Measurements from ENCODE around the gene RAB11FIP3. TPM values are rescaled to one million over a fixed set of nuclear protein-coding genes. Genes with fewer than 3 reads are reported as not detected.

RAB11FIP3 gene
- total and polyA plus RNA-seq, 10 of the 15 experiments (the other 5 are each of a cell fraction or from before 2014, with no cell fraction given) = 1.2 to 27.3 (median 7.7) TPM

- TF ChIP-seq NFIC (IDR thresholded peaks at IDR 0.05; ENCODE audit: low read depth, low read length) = no peak
- TF ChIP-seq EP300 (IDR thresholded peaks at IDR 0.05; ENCODE audit: borderline replicate concordance in 1 of 2, control insufficient read depth in 1 of 2, low read depth in 2 of 2, low read length in 2 of 2) = no peak
- no peak for TF ChIP-seq YBX1 (IDR thresholded peaks at IDR 0.05)
- no peak for TF ChIP-seq PML (IDR thresholded peaks at IDR 0.05; ENCODE audit: low read length)
Measured at GRCh38 chr16:563072-563644, 137.7 kb downstream of the RAB11FIP3 start (continued).

DNA sequence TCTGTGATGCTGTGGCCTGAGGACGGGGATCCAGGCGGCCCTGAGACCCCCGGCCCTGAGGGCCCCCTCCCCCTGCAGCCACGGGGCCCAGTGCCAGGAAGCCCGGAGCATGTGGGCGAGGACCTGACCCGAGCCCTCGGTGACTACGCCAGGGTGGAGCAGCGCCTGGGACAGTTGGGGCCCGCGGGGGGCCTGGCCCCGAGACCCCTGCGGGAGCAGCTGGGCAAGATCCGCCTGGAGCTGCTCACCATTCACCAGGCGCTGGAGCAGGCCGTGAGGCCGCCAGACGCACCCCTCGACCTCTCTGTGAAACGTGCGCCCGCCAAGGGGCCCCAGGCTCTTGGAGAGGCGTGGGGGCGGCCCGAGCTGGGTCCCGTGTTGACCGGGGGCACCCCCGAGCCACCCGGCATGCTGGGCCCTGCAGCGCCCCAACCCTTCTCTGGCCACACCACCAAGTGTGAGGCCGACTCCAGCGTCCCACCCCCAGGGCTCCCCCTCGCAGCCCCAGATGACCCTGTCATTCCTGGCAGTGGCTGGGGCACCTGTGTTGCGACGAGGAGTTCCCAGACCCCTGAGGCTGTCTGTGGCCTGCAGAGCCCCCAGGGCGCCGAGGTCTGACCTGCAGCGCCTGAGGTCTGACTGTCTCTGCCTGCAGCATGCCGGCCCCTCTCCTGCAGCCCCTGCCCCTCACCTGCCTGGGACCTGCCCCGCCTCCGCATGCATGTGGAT lies 139.4 kb downstream of the RAB11FIP3 start:
- SMC1A ChIA-PET (ENCODE audit: uncharacterized antibody, unreplicated experiment) = no interaction called here
- Histone ChIP-seq H2AFZ (ENCODE audit: control insufficient read depth, low read depth, low read length) (no peak overlapping the region), H4K20me1 (ENCODE audit: control insufficient read depth, insufficient read depth) (no peaks in the 10 kb centered on the region), H3K4me1 (ENCODE audit: control insufficient read depth, insufficient read depth, low read length) (peaks cover 19% of the 10 kb centered on the region), H3K27me3 (replicated peaks in 1 of 2; ENCODE audit: control insufficient read depth in 2 of 2, insufficient read depth in 2 of 2, low read length in 1 of 2) (peaks cover 2% of the 10 kb centered on the region in 2 experiments; a peak in 2 of 4 replicates), H3K9me3 (replicated peaks; ENCODE audit: control insufficient read depth, insufficient read depth, low read length) (no peaks in the 10 kb centered on the region), H3K79me2 (ENCODE audit: control insufficient read depth, insufficient read depth, low read length) (no peaks in the 10 kb centered on the region), H3K4me3 (no peak overlapping the region), H3K27ac (ENCODE audit: control insufficient read depth, insufficient read depth) (no peak overlapping the region), H3K9ac (ENCODE audit: control insufficient read depth, insufficient read depth, low read length) (no peak overlapping the region), H3K36me3 (ENCODE audit: control insufficient read depth in 2 of 2, insufficient read depth in 2 of 2, low read length in 1 of 2) (no peaks in the 10 kb centered on the region), H3K4me2 (ENCODE audit: control insufficient read depth, insufficient read depth) (no peak overlapping the region)
- POLR2A ChIA-PET = no interaction called here
- no peak for FAIRE-seq
- in situ Hi-C loops (cut with MboI) (loop anchor here (5.0 kb wide), 1 partner anchor 33 kb away; no protein-coding TSS in a partner anchor), intact Hi-C loops (cut with micrococcal nuclease; ENCODE audit: unreplicated experiment) (loop anchor here (5.0 kb wide), 1 partner anchor 38 kb away; the partner anchor contains the start of gene CAPN15)
- no peak for ATAC-seq
- RAD21 ChIA-PET (ENCODE audit: unreplicated experiment) = no interaction called here
- DNase-seq (ENCODE audit: low read depth, low spot score) = no peak
- CTCF ChIA-PET = no interaction called here
- 67% methylated on average over 27 of the region's 42 CpGs for WGBS (ENCODE audit: insufficient coverage, insufficient replicate concordance, low lambda C conversion rate, missing lambda C conversion rate)
- no TSS peak for BruUV-seq (replicated peaks)
- TF ChIP-seq SMAD1 (IDR thresholded peaks at IDR 0.05; ENCODE audit: low read depth, partially characterized antibody) (no peak), RAD21 (IDR thresholded peaks at IDR 0.05; ENCODE audit: insufficient read depth, low read depth, low read length) (no peak), SREBF2 (IDR thresholded peaks at IDR 0.05; ENCODE audit: low read length) (no peak), TCF3 (IDR thresholded peaks at IDR 0.05; ENCODE audit: borderline replicate concordance, insufficient read depth, low read depth, low read length) (no peak), YBX1 (IDR thresholded peaks at IDR 0.05) (no peak), SIN3A (IDR thresholded peaks at IDR 0.05; ENCODE audit: low read depth, low read length) (no peak), HDGF (IDR thresholded peaks at IDR 0.05) (no peak)
- TF ChIP-seq, protein P1, sequence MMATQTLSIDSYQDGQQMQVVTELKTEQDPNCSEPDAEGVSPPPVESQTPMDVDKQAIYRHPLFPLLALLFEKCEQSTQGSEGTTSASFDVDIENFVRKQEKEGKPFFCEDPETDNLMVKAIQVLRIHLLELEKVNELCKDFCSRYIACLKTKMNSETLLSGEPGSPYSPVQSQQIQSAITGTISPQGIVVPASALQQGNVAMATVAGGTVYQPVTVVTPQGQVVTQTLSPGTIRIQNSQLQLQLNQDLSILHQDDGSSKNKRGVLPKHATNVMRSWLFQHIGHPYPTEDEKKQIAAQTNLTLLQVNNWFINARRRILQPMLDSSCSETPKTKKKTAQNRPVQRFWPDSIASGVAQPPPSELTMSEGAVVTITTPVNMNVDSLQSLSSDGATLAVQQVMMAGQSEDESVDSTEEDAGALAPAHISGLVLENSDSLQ (IDR thresholded peaks at IDR 0.05) = no peak
- TF ChIP-seq, protein P2, sequence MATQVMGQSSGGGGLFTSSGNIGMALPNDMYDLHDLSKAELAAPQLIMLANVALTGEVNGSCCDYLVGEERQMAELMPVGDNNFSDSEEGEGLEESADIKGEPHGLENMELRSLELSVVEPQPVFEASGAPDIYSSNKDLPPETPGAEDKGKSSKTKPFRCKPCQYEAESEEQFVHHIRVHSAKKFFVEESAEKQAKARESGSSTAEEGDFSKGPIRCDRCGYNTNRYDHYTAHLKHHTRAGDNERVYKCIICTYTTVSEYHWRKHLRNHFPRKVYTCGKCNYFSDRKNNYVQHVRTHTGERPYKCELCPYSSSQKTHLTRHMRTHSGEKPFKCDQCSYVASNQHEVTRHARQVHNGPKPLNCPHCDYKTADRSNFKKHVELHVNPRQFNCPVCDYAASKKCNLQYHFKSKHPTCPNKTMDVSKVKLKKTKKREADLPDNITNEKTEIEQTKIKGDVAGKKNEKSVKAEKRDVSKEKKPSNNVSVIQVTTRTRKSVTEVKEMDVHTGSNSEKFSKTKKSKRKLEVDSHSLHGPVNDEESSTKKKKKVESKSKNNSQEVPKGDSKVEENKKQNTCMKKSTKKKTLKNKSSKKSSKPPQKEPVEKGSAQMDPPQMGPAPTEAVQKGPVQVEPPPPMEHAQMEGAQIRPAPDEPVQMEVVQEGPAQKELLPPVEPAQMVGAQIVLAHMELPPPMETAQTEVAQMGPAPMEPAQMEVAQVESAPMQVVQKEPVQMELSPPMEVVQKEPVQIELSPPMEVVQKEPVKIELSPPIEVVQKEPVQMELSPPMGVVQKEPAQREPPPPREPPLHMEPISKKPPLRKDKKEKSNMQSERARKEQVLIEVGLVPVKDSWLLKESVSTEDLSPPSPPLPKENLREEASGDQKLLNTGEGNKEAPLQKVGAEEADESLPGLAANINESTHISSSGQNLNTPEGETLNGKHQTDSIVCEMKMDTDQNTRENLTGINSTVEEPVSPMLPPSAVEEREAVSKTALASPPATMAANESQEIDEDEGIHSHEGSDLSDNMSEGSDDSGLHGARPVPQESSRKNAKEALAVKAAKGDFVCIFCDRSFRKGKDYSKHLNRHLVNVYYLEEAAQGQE (IDR thresholded peaks at IDR 0.05; ENCODE audit: low read depth, low read length) = no peak
- TF ChIP-seq, protein P3, sequence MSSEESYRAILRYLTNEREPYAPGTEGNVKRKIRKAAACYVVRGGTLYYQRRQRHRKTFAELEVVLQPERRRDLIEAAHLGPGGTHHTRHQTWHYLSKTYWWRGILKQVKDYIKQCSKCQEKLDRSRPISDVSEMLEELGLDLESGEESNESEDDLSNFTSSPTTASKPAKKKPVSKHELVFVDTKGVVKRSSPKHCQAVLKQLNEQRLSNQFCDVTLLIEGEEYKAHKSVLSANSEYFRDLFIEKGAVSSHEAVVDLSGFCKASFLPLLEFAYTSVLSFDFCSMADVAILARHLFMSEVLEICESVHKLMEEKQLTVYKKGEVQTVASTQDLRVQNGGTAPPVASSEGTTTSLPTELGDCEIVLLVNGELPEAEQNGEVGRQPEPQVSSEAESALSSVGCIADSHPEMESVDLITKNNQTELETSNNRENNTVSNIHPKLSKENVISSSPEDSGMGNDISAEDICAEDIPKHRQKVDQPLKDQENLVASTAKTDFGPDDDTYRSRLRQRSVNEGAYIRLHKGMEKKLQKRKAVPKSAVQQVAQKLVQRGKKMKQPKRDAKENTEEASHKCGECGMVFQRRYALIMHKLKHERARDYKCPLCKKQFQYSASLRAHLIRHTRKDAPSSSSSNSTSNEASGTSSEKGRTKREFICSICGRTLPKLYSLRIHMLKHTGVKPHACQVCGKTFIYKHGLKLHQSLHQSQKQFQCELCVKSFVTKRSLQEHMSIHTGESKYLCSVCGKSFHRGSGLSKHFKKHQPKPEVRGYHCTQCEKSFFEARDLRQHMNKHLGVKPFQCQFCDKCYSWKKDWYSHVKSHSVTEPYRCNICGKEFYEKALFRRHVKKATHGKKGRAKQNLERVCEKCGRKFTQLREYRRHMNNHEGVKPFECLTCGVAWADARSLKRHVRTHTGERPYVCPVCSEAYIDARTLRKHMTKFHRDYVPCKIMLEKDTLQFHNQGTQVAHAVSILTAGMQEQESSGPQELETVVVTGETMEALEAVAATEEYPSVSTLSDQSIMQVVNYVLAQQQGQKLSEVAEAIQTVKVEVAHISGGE (CRISPR knock-in tag; IDR thresholded peaks at IDR 0.05) = no peak
